GM19324 (cell line): Measurements from ENCODE around the gene ECEL1.

Experiments
- ATAC-seq: cut with Tn5 transposase; IDR thresholded peaks from one replicate; pipeline ENCODE4 v1.9.1; 2021; ENCODE audit warnings: mild to moderate bottlenecking, moderate library complexity; ENCODE audit not compliant: unreplicated experiment, low FRiP score

Gene ECEL1

DNA sequence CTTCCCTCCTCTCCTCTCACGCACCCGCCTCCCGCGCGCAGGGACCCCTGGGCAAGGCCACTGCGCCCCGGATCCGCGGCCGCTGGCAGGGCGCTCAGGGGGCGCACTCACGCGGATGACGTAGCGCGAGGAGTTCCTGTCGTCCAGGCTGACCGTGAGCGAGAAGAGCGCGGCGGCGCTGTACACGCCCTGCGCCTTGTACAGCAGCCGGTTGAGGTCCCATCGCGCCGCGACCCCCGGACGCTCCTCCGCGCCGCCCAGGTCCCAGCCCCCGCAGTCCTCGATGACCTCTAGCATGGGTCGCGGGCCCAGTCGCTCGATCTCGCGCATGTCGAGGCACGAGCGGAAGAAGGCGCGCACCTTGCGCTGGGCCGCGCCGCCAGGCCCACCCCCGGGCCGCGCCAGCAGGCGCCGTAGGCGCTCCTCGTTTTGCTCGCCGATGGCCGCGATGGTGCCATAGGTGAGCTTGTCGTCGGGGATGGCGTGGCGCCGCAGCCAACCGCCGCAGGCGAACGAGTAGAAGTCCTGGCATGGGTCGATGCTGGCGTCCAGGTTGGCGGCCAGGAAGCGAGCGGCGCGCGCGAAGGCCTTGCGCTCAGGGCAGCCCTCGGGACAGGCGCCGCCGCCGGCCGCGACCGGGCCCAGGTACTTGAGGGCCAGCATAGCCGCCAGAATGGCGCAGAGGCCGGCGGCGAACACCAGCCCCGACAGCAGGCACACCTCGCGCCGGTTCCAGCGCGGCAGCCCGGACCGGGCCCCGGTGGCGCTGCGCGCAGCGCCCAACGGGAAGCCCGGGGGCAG lies 1.7 kb downstream of the ECEL1 start:
- ATAC-seq: no peak

DNA sequence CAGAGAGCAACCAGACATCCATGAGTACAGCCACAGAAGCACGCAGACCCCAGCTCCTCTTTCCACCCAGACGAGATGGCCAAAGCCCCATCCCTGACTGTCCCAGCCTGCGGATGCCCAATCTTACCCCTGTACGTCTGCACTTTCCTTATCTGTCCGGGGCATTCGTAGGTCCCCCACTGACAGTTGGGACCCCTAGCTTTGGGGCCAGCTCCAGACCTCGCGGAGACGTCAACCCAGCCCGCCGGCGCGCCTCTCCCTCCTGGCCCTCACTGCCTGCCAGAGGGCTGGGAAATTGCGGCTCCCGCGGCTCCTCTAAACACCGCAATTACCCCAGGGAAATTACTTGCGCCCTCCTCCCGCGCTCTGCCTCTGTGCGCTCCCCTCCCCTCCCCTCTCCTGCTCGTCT lies 2.3 kb downstream of the ECEL1 start:
- ATAC-seq: no peak

DNA sequence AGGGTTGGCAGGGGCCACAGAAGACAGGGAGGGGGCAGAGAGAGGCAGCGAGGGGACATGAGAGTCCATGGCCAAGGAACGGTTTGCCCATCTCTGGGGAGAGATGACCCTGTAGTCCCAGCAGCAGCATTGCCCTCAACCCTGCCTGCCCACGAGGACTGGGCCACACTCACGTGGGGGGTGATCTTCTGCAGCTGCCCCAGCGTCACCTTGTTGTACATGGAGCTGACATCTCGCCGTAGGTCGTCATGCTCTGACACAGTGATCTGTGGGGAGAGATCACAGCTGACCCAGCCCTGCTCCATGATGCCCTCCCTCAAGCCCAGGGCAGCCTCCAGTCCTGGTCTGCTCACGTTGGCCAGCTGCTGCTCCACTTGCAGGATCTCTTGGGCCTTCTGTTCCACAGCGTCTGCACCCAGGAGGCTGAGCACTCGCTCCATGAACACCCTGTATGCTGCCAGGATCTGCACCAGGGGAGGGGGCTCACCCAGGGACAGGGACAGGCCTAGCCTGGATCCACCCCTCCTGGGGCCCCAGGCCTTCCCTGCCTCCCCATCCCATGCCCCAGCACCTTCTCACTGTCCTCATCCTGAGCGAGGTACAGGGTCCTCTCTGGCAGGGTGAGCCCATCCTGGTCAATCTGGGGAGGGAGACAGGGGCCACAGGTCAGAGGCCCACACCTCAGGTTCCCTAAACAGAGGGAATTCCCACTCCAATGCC lies 2.8 kb downstream of the ECEL1 start:
- ATAC-seq: no peak

DNA sequence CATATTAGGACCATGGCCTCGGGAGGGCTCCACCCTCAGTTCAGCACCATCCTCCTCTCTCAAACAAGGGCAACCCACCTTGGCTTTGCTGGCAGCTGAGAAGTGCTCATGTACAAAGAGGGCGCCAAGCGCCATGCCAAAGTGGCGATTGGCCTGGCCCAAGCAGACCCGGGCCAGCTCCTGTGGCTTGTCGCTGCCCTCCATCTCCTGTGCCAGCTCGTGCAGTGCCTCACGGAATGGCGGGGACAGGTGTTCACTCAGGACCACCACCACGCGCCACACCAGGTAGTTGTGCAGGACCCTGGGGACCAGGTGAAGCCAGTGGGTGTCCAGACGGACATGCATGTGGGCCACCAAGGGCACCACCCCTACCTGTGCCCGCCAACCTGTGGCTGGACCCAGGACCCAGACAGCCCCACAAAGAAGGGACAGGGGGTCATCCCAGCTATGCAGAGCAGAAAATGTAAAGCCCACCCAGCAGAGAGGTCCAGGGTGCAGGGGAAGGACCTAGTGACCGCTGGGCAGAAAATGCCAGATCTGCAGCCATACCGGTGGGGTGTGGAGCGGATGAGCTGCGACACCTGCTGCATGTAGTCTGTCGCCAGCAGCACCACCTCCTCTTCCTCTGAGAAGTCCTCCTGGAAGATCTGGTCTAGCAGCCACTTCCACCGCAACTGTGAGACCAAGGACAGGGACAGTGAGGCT lies 3.6 kb downstream of the ECEL1 start:
- no peak for ATAC-seq

DNA sequence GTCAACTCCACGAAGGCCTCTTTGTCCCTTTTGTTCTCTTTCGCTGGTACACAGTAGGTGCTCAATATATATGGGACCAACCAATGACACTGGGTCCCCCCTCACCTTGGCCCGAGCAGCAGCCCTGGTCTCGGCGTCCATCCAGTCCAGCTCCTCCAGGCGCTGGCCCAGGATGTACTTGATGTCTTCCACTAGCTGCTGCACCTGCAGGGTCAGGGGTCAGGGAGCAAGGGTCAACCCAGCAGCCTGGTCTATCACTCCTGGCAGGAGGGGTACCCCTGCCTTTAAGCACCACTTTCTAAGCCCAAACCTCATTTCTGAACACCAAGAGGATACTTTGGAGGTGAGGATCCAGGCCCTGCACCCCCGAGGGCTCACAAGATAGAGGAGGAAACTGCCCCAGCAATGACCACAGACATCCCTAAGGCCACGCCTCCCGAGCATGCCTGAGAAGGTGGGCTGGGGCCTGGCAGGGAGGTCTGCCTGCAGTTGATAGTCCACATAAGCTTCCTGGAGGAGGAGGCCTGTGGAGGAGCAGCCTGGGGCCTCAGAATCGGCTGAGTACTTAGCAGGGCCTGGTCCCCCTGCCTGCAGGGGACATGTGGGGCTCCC lies 4.2 kb downstream of the ECEL1 start:
- ATAC-seq: no peak

DNA sequence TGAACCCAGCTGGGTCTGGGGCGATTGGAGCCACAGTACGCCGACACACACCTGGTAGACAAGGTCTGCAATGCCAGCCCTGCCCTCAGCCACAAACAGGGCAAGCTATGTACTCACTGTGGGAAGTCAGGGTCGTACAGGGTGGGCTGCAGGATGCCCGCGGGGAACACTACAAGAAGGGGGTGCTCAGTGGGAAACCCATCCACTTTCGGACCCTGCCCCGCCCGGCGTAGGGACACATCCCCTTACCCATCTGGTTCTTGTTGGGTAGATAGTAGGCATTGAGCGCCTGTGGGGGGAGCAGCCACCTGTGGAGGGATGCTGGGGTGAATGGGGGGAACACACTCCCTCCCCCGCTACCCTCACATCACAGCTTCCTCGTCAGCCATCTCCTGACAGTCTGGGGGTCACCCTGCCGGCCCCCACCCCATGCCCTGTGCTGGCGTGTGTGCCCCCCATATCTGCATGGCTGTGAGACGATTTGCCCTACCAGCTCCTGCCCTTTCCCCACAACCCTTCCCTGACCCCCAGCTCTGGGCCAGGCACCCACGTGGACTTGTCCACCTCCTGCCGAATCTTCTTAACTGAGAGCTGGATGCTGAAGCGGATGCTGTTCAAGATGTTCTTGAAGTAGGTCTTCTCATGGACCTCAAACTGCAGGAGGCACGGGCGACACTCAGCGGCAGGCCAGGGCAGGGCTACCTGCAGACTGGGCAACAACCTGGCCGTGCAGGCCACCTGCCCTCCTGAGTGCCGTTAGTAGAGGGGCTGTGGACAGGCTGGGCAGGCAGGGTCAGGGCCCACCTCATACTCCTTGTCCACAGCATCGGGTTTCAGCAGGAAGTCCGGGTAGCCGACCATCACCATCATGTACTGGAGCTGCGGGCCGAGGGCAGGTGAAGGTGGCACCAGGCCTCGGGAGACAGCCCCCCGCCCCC lies 5.1 kb downstream of the ECEL1 start:
- ATAC-seq: no peak

DNA sequence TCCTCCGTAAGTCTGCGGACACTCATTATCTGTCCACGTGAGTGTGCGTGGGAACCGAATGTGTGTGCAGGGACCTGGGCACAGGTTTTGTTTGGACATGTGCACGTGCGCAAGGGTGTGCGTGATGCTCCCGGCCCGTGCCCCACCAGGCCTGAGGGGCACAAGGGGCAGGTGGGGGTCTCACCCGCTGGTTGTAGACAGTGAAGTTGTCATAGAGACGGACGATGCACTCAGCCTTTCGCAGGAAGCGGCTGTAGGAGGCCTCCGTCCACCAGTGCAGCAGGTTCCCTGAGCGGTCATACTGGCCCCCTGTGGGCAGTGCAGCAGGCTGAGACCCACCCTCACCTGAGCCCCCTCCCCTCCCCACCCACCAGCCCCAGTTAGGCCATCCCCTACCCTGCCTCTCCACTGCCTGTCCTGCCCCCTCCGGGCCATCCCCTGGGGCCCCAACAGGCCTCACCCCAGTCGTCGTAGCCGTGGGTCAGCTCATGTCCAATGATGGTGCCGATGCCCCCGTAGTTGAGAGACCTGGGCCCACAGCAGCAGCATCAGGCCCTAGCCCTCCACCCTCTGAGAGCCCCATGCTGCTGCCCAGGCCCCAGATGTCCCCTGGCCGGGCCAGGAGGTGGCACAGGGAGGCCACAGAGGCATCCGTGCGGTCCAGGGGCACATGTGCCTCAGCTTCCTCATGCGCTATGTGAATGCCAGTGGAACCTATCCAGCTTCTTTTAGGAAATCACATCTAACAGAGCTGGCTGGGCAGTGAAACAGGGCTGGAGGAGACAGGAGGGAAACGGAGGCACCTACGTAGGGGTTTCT lies 6.1 kb downstream of the ECEL1 start:
- no peak for ATAC-seq

DNA sequence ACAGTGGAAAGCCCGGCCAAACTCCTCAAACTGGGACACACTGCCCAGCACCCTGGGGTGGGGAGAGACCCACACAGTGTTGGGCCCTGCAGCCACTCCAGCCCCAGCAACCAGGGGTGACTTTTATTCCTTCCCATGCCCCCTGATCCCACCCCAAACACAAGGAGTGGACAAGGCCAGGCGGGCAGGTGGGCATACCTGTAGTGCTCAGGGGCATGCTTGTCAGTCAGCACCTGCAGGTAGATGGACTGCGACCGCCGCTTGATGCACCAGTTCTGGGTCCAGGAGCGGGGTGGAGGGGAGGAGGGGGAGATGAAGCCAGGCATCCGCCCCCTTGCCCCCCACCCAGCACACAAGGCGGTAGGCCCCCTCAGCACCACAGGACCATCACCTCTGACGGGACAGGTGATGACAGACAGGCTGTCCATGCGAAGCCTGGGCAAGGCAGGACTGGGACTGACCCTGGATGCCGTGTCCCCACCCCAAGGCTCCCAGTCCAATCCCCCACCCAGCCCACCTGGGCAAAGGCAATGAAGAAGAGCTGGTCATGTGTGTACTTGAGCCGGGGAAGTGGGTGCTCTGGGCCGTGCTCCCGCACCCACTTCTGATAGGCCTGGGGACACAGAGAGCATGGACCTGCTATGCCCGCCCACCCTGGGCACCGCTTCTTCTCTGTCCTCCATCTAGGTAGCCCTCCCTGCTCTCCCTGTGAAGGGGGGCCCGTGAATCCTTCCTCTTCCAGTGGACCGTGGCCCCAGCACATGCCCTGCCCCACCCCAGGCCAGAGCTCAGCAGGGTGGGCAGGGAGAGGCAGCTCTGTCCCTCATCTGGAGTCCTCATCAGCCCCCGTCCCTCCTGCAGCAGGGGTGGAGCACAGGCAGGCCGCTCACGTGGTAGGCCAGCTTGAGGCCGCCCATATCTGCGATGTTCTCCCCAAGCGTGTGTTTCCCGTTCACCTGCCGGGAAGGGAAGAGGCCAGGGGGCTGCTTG lies 7.1 kb downstream of the ECEL1 start:
- no peak for ATAC-seq

DNA sequence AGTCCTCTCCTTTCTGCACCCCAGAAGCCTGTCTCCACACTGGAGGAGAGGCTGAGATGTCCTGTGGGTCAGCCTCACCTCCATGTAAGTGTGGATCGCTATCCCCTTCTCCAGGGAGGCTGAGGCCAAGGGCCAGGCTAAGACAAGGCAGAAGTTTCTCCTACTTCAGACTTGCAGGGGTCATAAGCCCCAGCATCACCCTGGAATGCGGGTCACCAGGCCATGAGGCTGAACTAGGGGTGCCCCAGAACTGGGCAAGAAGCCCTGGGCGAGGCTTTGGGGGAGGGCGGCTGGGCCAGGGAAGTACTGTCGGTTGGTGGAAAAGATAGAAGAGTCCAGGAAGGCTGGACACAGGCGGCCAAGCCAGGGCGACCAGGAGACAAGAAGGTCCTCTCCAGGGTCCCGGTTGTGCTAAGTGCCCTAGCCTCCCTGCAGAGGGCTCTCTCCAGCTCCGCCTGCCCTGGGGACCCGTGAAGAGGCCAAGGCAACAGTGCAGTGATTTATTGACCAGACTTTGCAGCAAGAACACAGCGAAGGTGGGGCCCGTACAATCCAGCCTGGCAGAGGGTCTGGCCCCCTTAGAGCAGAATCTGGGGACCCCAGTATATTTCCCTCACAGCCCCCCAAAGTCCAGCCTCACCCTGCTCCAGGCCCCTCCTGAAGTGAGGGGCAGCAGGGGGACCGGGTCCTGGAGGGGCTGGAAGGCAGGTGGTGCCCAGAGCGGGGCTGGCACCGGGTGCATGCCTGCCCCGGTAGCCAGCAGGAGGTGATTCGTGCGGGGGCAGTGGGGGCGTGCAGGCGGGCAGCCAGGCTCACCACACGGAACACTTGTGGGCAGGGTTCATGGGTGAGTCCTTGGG lies 8.1 kb downstream of the ECEL1 start:
- ATAC-seq: no peak

DNA sequence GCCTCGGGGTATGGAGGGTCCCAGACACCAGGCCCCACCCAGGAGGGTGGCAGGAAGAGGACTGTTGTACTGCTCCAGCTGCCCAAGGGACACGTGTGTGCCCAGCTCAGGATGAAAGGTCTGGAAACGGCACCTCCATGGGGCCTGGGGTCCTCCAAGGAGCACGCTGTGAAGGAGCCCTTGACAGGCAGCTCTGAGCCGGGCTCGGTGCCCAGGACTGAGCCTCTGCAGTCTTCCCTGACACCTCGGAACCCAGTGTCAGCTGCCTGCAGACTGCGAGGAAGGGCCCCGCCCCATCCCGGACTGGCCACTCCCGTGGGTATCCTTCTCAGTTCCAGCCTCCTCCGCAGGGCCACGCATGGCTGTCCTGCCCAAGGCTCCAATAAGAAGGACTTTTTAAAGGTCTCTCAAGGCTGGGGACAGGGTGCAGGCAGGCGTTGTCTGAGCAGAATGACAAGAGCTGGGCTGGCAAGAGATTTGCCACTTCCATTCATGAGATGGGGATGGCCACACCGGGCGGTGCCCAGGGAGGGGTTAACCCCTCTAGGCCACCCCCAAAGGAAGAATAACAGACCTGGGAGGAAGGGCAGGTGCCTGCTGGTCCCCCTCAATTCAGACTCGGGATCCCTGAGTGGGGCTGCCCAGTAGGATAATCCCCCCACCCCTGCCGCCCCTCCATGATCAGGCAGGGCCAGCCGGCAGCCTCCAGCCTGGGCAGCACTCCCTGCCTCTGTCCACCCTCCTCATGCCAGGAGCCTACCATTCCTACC lies 8.9 kb downstream of the ECEL1 start:
- no peak for ATAC-seq

DNA sequence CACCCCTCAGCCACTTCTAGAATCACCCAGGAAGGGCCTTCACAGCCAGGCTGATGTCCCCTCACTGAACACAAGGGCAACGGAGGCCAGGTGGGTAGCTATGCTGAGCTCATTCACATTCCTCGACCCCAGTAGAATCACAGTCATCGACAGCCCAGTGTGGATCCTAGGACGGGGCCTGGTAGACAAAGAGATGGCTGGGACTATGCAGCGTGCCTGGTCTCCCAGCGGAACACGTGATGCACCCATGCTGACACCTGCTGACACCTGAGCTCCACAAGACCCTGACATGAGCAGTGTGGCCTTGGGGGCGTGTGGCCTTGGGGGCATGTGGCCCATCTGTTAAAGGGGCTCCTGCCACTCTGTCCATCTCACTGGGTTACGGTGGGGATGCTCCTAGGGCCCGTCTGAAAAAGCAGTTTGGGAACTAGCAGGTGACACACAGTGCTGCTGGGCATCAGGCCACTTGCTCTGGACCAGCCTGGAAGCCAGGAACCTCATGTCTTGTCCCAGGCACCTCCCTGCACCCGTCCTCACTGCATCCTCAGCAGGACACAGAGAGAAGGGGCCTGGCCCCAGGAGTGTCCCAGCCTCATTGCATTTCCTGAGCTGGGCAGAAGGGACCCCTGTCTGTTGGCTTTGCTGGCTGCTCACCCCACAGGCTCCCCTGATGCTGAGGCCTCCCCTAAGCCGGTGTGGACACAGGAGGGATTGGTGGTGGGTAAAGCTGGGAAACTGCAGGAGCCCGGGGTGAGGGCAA lies 9.7 kb downstream of the ECEL1 start:
- no peak for ATAC-seq

DNA sequence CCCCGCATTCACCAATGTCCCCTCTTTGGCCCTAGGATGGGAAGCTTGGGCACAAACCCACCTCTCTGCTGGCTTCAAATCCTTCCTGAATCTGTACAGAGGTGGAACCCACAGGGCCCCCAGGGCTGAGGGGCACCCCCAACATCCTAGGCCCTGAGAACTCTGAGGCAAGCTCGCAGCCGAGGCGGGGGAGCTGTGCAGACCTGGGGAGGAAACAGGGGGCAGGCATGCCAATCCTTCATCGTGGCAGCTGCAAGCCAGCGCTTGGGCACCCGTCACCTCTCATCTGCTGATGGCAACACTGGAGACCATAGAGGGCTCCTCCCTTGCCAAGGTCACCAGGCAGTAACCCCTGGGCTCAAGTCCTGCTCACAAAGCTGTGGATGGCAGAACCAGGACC lies 10.8 kb downstream of the ECEL1 start:
- no peak for ATAC-seq

DNA sequence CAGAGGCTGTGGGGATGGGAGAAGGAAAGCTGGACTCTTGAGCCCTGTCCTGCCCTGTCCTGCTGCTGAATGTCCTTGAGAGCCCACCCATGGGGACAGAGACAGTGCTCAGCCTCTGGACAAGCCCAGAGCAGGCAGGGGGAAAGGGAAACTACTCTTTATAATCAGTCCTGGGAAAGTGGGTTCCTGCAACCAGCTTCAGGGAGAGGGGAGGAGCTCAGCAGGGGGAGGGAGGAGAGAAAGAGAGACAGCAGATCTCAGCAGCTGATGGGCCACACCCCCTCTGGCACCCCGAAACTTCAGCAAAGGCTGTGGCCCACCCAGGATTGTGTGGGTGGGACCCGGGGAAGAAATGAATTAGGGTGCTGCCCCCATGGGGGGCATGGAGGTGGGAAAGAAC lies 11.6 kb downstream of the ECEL1 start:
- no peak for ATAC-seq

DNA sequence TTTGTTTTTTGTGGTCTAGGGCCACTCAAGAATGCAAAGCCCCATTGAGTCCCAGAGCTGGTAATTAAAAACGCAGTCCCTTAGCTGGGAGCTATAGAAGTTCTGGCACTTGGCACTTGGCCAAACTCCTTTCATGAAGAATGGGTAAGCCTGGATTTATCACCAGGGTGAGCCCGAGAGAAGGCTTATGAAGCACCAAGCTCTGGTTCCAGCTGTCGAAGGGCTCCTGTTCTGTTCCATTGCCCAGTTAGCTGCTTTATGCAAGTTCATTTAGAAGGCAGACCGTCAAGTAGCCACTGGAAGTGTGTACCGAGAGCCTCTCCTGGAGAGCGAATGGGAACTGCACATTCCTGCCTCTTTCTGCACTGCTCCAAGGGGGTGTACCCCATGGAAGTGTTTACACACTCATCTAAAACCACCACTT lies 14.2 kb downstream of the ECEL1 start:
- ATAC-seq: no peak

DNA sequence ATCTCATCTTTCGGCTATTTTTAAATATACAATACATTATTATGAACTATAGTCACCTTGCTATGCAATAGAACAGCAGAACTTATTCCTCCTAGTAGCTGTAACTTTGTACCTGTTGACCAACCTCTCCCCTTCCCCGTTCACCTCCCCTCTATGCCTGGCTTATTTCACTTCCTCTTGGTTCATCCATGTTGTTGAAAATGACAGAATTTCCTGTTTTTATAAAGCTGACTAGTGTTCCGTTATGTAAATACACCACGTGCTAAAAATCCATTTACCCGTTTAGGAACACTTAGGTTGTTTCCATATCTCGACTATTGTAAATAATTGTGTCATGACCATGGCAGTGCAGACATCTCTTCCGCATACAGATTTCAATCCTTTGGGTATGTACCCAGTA lies 21.4 kb downstream of the ECEL1 start:
- ATAC-seq: no peak

DNA sequence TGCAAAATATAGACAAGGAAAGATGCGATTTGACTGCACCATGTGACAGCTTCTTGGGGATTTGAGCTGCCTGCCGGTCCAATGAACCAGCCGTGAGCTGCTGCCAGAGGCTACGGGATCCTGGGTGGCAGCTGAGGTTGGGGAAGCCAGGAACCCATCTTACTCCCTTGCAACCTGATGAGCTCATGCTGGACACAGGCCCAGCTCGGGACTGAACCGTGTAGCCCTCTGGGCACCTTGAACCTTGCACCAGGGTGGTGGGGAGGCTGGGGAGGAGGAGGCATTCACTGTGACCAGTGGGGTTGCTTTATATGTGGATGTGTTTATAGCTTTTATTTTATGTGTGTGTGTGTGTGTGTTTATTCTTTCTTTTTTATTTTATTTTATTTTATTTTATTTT lies 22.6 kb downstream of the ECEL1 start:
- ATAC-seq: no peak
